Measurements from ENCODE around the gene TACO1.

TACO1 gene

DNA sequence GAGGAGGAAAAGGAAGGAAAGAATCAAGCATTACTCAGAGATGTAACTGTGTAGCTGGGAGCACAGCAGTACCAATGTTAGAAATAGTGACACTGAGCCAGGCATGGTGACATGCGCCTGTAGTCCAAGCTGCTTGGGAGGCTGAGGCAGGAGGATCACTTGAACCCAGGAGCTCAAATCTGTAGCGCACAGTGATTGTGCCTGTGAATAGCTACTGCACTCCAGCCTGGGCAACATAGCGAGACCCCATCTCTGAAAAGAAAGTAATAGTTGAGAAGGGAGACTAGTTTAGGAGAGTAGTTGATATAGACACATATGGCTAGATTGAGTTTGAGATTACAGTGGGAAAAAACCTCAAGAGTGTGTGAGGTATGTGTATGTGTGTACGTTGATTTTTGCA is 39.3 kb downstream of the TACO1 start:
- DNase-seq (ENCODE audit: low read depth) = no peak

DNA sequence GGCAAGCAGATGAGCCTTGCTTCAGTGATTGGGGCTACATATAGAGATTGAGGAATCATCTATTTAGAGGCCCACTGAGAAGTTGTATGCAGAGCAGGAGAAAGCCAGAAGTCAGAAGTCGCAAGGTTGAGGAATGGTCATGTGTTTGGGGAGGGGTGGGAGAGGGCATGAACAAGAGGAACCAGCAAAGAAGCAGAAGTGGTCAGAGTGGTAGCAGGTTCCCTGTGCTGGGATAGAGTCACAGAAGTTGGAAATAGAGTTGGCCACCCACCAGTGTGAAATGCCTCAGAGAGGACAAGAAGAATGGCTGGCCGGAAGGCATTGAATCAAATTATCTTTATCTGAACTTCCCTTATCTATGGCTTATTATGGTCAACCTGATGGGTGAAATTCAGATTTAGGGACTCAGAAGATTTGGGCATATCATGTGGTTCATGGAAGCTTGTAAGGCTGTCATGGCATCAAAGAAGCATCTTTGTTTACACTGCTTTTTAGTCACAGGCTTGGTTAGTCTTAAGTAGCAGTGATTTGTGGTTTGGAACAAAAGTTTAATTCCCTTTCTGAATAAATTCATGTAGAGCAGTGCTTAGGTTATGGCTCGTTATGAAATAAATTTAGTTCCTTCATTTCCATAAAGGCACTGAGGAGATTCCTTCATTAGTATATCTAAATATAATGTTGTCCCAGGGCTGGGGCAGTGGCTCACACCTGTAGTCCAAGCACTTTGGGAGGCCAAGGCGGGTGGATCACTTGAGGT is 41.2 kb downstream of the TACO1 start:
- no peak for DNase-seq (ENCODE audit: low read depth)

DNA sequence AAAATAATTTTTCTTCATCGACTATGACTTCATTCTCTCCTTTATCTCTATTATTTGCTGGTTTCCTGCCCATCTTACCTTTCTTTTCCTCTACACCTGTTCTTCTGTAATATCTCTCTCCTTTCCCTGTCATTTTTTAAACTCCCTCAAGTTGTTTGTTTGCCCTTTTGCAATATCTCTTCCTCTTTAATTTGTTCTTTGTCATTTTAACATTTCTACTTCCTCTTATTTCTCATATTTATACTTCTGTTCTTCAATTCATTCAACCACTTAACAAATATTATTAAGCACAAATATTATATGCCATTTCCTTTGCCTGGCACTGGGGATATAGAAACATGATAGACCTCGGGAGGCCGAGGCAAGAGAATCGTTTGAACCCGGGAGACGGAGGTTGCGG is 44.2 kb downstream of the TACO1 start:
- no peak for DNase-seq (ENCODE audit: low read depth)

DNA sequence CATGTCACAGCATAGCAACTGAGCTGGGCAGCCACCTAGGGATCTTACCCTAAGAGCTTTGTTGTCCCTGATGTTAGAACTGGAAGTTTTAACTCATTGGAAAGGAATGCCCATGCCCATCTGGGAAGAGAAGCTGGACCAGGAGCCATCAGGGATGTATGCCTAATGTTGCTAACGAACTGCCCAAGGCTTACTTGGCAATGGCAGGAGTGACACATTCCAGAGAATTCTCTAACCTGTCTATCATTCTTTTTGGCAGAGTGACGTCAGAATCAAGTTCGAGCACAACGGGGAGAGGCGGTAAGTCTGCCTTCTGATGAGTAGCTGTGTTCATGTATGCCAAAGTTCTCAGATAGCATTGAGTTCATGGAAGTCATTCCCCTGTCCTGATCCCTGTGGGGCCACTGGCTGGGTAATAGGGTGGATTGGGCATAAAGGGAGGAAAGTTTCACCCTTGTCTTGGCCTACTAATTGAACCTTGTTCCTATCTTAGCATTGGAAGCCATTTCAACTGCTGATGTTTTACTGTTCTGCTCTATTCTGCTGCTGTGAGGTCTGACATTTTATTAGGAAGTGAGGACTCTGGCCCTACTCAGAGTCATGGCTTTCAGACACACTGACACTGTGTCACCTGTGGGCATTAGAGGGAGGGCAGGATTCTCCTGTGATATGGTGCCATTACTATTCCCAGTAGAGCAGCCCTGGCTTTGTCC is 45.2 kb downstream of the TACO1 start:
- DNase-seq (ENCODE audit: low read depth) = no peak

DNA sequence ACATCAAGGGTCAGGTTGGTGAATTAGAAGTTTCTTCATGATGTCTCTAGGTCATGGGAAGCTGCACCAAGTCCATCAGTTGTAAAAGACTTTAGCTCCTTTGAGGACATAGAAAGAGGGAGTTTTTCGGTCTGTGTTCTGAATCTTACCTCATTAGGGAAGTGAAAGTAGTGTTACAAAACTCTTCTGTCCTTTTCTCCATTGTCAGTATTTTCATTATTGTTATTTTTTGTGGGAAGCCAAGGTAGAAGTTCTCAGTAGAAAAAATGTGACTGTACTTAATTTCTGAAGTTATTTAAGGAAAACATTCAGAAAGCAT is 45.8 kb downstream of the TACO1 start:
- no peak for DNase-seq (ENCODE audit: low read depth)

DNA sequence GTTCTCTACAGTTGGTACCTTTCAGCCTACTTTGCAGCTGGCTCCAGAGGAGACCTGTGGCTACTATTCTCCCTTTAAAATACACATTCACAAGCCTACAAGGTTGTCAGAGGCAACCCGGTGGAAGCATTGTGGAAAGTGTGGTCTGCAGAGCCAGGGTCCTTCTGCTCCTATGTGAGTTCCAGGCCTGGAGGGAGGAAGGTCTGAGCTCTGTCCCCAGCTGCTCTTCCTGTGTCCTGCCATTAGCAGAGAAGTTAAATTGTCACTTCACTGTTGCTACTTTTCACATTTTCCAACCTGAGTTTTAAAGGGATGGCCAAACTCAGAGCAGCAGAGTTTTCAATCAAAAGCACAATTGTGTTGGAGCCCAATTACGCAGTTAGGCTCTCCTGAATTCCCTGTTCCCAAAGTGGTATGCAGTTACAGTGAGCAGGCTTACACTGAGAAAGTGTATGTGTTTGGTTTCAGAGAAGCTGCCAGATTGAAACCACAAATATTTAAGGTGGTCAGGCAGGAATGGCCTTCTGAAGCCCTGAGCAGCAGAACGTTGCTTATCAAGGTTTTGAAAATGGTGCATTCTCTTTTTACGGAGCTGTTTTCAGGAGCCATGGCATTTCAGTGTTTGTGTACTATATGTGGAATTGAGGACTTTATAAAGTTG is 46.5 kb downstream of the TACO1 start:
- no peak for DNase-seq (ENCODE audit: low read depth)

DNA sequence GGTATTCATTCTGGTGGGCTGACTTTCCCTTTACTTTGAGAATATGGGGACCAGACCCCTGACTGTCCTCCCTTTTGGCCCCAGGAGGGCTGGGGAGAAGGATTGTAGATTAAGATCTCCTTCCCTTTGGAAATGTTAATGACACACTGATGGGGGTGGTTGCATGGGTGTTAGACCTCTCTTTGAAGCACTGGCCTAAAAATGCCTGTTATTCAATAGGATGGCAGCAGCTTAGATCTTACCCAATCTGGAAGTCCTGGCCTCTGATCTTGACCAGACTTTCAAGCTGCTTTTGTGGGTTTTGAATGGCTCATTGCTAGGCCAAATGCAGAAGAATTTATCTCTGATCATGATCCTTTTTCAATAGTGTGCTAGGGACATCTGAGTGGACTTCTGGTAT is 47.2 kb downstream of the TACO1 start:
- DNase-seq (ENCODE audit: low read depth) = no peak

DNA sequence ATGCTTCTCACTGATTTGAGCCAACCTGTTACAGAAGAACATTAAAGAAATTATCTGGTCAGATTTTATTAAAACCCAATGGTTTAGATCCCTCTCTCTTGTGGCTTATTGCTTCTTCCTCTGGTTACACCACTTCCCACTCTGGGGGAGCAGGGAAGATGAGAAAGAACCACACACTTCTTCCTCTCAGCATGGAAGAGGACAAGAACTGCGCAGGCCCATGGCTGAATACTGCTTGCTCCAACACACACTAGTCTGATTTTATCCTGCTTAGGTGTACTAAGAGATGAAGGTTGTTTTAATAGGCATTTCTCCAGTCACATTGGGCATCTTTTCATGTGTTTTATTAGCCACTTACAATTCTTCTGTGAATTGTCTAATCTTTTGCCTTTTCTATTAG is 49.1 kb downstream of the TACO1 start:
- DNase-seq (ENCODE audit: low read depth) = no peak

DNA sequence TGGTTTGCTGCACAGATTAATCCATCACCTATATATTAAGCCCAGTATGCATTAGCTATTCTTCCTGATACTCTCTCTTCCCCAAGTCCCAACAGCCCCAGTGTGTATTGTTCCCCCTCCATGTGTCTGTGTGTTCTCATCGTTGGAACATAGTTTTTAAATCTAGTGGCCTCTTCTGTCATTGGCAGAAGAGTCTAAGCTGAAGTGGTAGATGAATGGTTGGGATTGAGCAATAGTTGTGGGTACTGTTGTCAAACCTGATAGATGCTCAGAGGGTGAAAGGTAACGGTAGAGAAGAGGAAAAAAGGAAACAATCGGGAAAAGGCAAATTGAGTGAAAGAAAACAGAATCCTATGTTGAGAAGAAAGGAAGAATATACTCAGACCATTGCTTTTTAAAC is 51.4 kb downstream of the TACO1 start:
- no peak for DNase-seq (ENCODE audit: low read depth)

DNA sequence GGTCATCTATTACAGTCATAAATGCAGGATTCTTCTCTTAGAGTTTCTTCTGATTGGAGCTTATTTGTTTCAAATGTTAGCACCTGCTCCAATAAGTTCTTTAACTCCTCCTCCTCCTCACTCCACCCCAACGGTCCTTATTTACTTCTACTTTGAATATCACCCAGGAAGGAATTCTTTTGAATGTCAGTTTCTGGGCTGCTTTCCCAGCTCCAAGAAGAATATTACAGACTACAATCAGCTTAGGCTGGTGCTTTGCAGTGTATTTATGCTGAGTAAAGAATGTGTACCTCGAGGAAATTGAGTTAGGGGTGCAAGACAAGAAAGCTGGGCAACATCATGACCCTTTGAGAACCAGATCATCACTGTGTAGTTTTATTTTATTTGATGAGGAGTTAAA is 52.4 kb downstream of the TACO1 start:
- DNase-seq (ENCODE audit: low read depth) = no peak

DNA sequence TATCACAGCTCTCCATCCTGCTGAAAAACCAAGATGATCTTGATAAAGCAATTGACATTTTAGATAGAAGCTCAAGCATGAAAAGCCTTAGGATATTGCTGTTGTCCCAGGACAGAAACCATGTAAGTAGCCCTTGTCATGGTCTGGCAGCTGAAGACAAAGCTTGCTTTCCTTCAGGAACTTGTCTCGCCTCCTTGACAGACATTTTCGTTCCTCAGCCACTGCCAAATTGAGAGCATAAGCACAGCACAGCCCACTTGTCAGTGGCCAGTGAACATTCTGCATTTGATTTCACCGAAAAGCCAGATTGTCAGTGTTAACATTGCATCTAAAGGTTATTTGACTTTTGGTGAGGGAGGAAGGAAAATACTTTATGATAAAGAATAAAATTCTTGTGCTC is 57.1 kb downstream of the TACO1 start:
- DNase-seq (ENCODE audit: low read depth) = no peak
